Muscle layer of duodenum (tissue), 2 donors: Measurements from ENCODE around the gene TMEM178B.
"Not testable (repeated sequence)": the region's sequence is repeated elsewhere in the genome, so short reads cannot be mapped to it uniquely, and the experiment has no call there.

Experiments
- H3K27ac ChIP-seq: one replicate; pipeline ENCODE4 v1.7.0; 2013; ENCODE audit warnings: mild to moderate bottlenecking, low read length
- H3K27me3 ChIP-seq: one replicate; pipeline ENCODE4 v1.7.0; 2013; ENCODE audit warnings: low read depth, mild to moderate bottlenecking, control low read depth, low read length
- H3K36me3 ChIP-seq, 2 donors: one replicate each; pipeline ENCODE4 v1.7.0; 2013; ENCODE audit warnings: low read length in 2 of 2, control low read depth in 1 of 2, mild to moderate bottlenecking in 1 of 2; ENCODE audit not compliant: insufficient read depth in 2 of 2, control insufficient read depth in 1 of 2
- H3K4me1 ChIP-seq, 2 donors: one replicate each; pipeline ENCODE4 v1.7.0; 2013; ENCODE audit warnings: low read length in 2 of 2, mild to moderate bottlenecking in 2 of 2, control low read depth in 1 of 2, moderate library complexity in 1 of 2; ENCODE audit not compliant: insufficient read depth in 2 of 2, control insufficient read depth in 1 of 2
- H3K4me3 ChIP-seq, 2 donors: one replicate each; pipeline ENCODE4 v1.7.0; 2013; ENCODE audit warnings: low read length in 2 of 2, low read depth in 1 of 2, mild to moderate bottlenecking in 1 of 2
- H3K9me3 ChIP-seq, 2 donors: one replicate each; pipeline ENCODE4 v1.7.0; 2013; ENCODE audit warnings: low read length in 2 of 2, control low read depth in 1 of 2, mild to moderate bottlenecking in 1 of 2; ENCODE audit not compliant: control insufficient read depth in 1 of 2
- donor health status: healthy.

TMEM178B gene

DNA sequence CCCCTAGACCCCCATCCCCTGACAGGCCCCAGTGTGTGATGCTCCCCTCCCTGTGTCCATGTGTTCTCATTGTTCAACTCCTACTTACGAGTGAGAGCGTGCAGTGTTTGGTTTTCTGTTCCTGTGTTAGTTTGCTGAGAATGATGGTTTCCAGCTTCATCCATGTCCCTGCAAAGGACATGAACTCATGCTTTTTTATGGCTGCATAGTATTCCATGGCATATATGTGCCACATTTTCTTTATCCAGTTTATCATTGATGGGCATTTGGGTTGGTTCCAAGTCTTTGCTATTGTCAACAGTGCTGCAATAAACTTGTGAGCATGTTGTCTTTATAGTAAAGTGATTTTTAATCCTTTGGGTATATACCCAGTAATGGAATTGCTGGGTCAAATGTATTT, 42.8 kb downstream of the TMEM178B start:
- H3K27ac ChIP-seq, H3K4me3 ChIP-seq, H3K27me3 ChIP-seq, H3K9me3 ChIP-seq, H3K36me3 ChIP-seq, H3K4me1 ChIP-seq: not testable (repeated sequence)

DNA sequence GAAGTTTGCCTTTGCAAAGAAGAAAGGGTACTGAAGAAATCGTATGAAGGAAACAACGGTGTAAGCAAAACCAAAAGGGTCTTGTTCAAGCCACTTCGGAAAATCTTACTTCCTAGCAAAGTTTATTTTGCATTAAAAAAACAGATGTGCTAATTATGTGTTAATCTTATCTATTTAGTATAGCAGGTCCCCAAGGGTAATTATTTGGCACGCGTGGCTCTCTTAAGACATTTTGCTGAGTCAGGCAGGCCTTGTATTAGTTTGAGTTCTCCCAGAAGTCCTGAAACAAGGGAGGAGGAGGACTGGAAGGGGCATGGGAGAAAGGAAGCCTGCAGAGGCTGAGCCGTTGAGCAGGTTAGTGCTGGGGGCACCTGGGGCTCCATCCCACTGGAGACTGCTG, 44.9 kb downstream of the TMEM178B start:
- Histone ChIP-seq H3K4me1 (no peaks in the 10 kb centered on the region), H3K9me3 (no peaks in the 10 kb centered on the region), H3K27me3 (no peaks in the 10 kb centered on the region), H3K27ac (no peak overlapping the region), H3K4me3 (no peak overlapping the region), H3K36me3 (no peaks in the 10 kb centered on the region)

DNA sequence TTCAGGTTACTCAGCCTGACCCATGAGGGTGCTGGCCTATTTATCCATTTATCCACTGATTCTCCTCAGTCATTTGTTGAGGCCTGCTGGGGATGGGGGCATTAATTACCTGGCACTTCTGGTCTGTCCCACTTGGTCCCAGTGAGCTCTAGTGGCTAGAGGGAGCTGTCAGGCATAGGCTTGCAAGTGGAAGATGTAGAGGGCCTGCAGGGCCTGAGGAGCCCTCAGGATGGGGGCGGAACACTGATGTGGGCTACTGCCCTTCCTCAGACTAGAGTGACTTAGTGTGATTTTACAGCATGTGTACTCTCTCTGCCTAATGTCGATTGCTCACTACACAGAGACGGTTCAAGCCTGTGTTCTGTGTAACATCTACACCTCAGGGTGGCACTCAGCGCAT, 45.3 kb downstream of the TMEM178B start:
- Histone ChIP-seq H3K4me3 (no peak overlapping the region), H3K27me3 (no peaks in the 10 kb centered on the region), H3K36me3 (no peaks in the 10 kb centered on the region), H3K4me1 (no peaks in the 10 kb centered on the region), H3K9me3 (no peaks in the 10 kb centered on the region), H3K27ac (no peak overlapping the region)

DNA sequence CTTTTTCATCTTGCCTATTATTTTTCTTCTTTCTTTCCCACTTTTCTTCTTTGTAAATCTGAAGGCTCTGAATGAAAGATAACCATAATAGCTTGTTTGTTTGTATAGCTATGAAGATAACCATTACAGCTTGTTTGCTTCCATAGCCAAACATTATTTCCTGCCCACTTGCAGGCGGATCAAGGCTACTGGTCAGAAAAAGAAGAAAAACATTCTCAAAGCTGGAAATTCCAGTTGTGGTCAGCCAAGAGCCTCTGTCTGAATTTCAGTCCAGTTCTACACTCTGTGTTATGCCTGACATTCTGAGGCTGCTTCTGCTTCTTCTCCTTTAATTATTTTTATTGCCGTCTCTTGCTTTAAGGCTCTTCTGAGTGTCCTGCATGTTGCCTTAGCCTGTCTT, 48.9 kb downstream of the TMEM178B start:
- H3K4me3 ChIP-seq: no peak overlapping the region
- no peaks in the 10 kb centered on the region for H3K27me3 ChIP-seq
- H3K4me1 ChIP-seq: no peaks in the 10 kb centered on the region
- no peak overlapping the region for H3K27ac ChIP-seq
- H3K36me3 ChIP-seq: no peaks in the 10 kb centered on the region
- H3K9me3 ChIP-seq: no peaks in the 10 kb centered on the region

DNA sequence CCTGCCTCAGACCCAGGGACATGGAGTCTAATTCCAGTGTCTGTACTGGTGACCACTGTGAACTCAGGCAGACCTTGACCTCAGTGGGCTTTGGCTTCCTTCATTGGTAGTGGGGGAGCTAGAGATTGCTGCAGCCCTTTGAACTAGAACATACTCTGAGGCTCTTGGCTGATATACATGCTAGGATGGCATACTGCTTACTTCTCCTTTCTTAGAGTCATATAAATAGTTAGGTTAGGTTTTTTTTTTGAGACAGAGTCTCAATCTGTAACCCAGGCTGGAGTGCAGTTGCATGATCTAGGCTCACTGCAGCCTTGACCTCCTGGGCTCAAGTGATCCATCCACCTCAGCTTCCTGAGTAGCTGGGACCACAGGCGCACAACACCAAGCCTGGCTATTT, 49.7 kb downstream of the TMEM178B start:
- Histone ChIP-seq H3K27me3 (no peaks in the 10 kb centered on the region), H3K36me3 (no peaks in the 10 kb centered on the region), H3K4me3 (no peak overlapping the region), H3K27ac (no peak overlapping the region), H3K9me3 (no peaks in the 10 kb centered on the region), H3K4me1 (no peaks in the 10 kb centered on the region)

DNA sequence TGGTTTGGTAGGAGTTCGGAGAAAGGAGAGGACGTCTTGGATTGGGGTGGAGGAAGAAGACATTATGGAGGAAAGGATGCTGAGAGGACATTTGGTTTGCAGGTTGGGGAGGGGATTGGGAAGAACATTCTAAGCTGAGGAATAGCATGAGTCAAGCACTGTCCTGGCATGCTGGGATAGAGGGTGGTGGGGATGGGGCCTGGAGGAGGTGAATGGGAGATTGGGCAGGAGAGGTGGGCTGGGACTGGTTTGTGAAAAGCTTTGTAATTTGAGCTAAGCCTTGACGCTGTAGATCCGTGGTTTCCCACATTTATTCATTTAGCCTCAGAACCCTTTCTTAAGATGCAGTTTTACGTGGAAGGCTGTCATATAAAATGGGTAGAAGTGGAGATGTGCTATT, 52.2 kb downstream of the TMEM178B start:
- Histone ChIP-seq H3K27me3 (no peaks in the 10 kb centered on the region), H3K4me1 (no peaks in the 10 kb centered on the region), H3K36me3 (no peaks in the 10 kb centered on the region), H3K4me3 (no peak overlapping the region), H3K27ac (no peak overlapping the region), H3K9me3 (no peaks in the 10 kb centered on the region)

DNA sequence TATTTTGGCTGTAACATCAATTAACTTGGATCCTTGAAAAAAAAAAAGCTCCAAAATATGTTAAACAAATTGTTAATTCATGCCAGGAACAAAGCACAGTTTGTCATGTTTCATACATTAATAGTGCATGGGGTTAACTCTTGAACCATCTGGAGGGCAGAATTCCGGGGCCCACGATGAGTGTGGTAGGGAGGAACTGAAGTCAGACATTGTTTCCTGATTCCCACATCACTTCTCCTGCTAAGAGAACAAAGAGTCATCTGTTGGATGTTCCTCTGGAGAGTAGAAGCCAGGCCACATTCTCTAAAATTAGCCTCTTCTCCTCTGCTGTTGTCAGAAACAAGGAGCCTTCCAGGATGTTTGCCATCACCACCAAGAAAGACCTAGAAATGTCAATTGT, 54.6 kb downstream of the TMEM178B start:
- Histone ChIP-seq H3K27me3 (no peaks in the 10 kb centered on the region), H3K4me1 (no peaks in the 10 kb centered on the region), H3K9me3 (peaks cover 0 to 5% of the 10 kb centered on the region in 2 donors), H3K4me3 (no peak overlapping the region), H3K27ac (no peak overlapping the region), H3K36me3 (no peaks in the 10 kb centered on the region)

DNA sequence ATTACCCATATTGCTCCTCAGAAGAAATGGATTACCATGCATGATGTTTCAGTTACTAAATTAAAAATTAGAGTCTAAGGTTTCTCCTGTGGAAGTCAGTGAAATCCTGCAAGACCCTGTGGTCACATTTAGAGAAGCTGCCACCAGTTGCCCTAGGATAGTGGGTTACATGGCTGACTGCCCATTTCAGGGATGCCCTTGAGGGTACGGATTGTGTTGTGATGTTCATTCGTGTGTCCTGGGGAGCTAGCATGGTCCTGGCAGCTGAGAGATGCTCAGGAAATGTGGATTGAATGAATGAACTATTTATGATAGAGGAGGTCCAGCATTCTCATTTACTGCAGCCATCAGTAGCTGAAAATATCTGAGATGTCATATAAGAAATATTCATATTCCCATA, 55.1 kb downstream of the TMEM178B start:
- Histone ChIP-seq H3K27ac (no peak overlapping the region), H3K27me3 (no peaks in the 10 kb centered on the region), H3K9me3 (peaks cover 0 to 8% of the 10 kb centered on the region in 2 donors), H3K4me1 (no peaks in the 10 kb centered on the region), H3K4me3 (no peak overlapping the region), H3K36me3 (no peaks in the 10 kb centered on the region)

DNA sequence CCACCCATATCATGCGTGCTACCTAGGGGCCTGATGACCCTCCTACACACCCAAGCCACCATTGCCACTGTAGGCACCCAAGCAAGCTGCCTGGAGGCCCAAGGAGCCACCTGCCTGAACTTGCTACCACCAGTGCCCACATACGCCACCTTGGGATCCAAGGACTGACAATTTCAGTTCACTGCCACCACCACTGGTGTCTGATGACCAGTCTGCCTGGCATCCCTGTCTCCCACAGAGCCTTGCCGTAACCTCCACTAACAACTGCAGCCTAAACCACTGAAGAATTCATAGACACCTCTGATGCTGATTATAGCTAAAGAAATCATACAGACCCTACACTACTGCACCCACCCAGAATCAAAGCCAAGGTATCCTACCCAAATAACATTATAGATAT, 58.8 kb downstream of the TMEM178B start:
- Histone ChIP-seq H3K4me3 (peak overlapping the region in 1 of 2 donors; percentile 10), H3K36me3 (no peaks in the 10 kb centered on the region), H3K27me3 (no peaks in the 10 kb centered on the region), H3K27ac (no peak overlapping the region), H3K9me3 (peaks cover 0 to 8% of the 10 kb centered on the region in 2 donors), H3K4me1 (no peaks in the 10 kb centered on the region)

DNA sequence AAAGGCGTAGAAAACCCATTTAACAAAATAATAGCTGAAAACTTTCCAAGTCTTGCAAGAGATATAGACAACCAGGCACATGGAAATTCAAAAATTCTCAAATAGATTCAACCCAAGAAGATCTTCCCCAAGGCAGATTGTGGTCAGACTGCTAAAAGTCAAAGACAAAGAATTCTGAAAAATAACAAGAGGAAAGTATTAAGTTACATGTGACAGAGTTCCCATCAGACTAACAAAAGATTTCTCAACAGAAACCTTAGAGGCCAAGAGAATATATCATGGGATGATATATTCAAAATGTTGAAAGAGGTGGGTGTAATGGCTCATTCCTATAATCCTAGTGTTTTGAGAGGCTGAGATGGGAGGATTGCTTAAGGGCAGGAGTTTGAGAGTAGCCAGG, 59.8 kb downstream of the TMEM178B start:
- Histone ChIP-seq H3K27me3 (no peaks in the 10 kb centered on the region), H3K4me1 (no peaks in the 10 kb centered on the region), H3K9me3 (peaks cover 0 to 8% of the 10 kb centered on the region in 2 donors), H3K36me3 (no peaks in the 10 kb centered on the region), H3K4me3 (no peak overlapping the region), H3K27ac (no peak overlapping the region)

DNA sequence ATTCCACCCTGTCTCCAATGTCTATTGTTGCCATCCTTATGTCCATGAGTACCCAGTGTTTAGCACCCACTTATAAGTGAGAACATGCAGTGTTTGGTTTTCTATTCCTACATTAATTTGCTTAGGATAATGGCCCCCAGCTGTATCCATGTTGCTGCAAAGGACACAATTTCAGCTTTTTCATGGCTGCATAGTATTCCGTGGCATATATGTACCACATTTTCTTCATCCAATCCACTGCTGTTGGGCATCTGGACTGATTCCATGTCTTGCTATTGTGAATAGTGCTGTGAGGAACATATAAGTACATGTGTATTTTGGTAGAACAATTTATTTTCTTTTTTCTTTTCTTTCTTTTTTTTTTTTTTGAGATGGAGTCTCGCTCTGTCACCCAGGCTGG, 68.2 kb downstream of the TMEM178B start:
- Histone ChIP-seq H3K4me1 (no peaks in the 10 kb centered on the region), H3K9me3 (no peaks in the 10 kb centered on the region), H3K27ac (no peak overlapping the region), H3K27me3 (no peaks in the 10 kb centered on the region), H3K36me3 (no peaks in the 10 kb centered on the region), H3K4me3 (no peak overlapping the region)

DNA sequence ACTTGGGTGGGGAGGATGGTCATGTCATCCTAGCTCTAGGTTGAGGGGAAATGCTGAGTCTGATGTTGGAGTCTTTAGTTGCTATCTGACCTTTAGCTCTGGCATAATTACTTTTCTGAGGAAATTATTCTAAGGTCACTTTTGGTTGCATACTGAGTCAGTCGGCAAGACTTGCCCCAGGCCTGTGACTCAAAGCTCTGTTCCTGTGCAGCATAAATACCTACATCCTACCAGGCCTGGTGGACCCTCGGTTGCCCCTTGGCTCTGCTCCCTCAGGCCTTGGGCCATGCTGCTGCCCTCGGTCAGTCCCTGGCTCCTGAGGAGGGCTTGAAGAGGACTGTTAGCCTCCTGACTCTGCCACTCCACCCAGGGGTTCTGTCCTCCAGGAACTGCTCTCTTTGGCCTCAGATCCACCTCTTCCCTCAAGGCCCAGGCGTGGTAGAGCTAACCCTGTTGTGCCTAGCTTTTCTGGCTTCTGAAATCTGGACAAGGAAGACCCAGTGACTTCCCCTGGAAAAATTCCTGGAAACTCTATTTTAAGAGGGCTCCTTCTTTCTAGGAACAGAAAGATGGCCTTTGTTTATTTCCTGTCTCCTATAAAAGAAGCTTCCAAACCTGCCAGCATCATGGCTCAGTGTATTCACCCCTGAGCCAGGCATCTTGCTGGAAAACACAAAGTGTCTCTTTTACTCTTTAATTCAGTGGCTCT, 71.2 kb downstream of the TMEM178B start:
- Histone ChIP-seq H3K4me3 (no peak overlapping the region), H3K9me3 (peaks cover 0 to 4% of the 10 kb centered on the region in 2 donors), H3K27ac (no peak overlapping the region), H3K4me1 (no peaks in the 10 kb centered on the region), H3K36me3 (no peaks in the 10 kb centered on the region), H3K27me3 (no peaks in the 10 kb centered on the region)
